Mesothelial cell of epicardium (in vitro differentiated cells): Measurements from ENCODE around the gene DNAJB6. TPM values are rescaled to one million over a fixed set of nuclear protein-coding genes. Genes with fewer than 3 reads are reported as not detected.

Experiments
- DNase-seq, 2 experiments: peaks; one replicate each; pipeline ENCODE4 v3.0.0; 2021; ENCODE audit warnings: low spot score in 2 of 2; ENCODE audit not compliant: unreplicated experiment in 2 of 2
- H3K27ac Mint-ChIP-seq: 2 replicates; pipeline ENCODE4 v1.8.0; 2021; ENCODE audit warnings: mixed read lengths
- H3K27me3 Mint-ChIP-seq: 2 replicates; pipeline ENCODE4 v1.8.0; 2021; ENCODE audit warnings: low read depth, mixed read lengths
- H3K36me3 Mint-ChIP-seq: 2 replicates; pipeline ENCODE4 v1.8.0; 2021; ENCODE audit warnings: mixed read lengths
- H3K4me1 Mint-ChIP-seq: 2 replicates; pipeline ENCODE4 v1.8.0; 2021; ENCODE audit warnings: mixed read lengths
- H3K4me3 Mint-ChIP-seq: 2 replicates; pipeline ENCODE4 v1.8.0; 2021; ENCODE audit warnings: mild to moderate bottlenecking, moderate library complexity, mixed read lengths
- H3K9me3 Mint-ChIP-seq: 2 replicates; pipeline ENCODE4 v1.8.0; 2021; ENCODE audit warnings: mixed read lengths
- CTCF ChIP-seq: fragments of 200-600 bp; sonication (generic); IDR thresholded peaks from one replicate; pipeline ENCODE4 v1.5.0; 2021; ENCODE audit warnings: antibody characterized with exemption; ENCODE audit not compliant: unreplicated experiment
- total RNA-seq: library from RNA; stranded (reverse); gene quantifications from 3 replicates; pipeline ENCODE4 v1.2.1, GENCODE V29; 2021

Gene DNAJB6
- total RNA-seq, 1 donor from 2014 or later: 115 TPM

GRCh38 chr7:157437519-157438061 is 100.8 kb downstream of the DNAJB6 start:
- no peak for DNase-seq
- H3K4me1 Mint-ChIP-seq: peaks cover 10% of the 10 kb centered on the region
- no peak for TF ChIP-seq CTCF
- H3K9me3 Mint-ChIP-seq: peaks cover 9% of the 10 kb centered on the region
- H3K36me3 Mint-ChIP-seq: no peaks in the 10 kb centered on the region
- H3K27ac Mint-ChIP-seq: no peak overlapping the region
- H3K27me3 Mint-ChIP-seq: peaks cover 9% of the 10 kb centered on the region
- no peak overlapping the region for H3K4me3 Mint-ChIP-seq

- Mint-ChIP-seq H3K4me1 (peaks cover 3% of the 10 kb centered on the region), H3K36me3 (no peaks in the 10 kb centered on the region), H3K27ac (no peak overlapping the region), H3K27me3 (peaks cover 9% of the 10 kb centered on the region), H3K4me3 (no peak overlapping the region), H3K9me3 (peaks cover 9% of the 10 kb centered on the region)
- no peak for DNase-seq
- no peak for TF ChIP-seq CTCF
Measured at GRCh38 chr7:157438121-157439025, 101.6 kb downstream of the DNAJB6 start.

- Mint-ChIP-seq H3K27me3 (peaks cover 9% of the 10 kb centered on the region), H3K9me3 (peaks cover 9% of the 10 kb centered on the region), H3K4me3 (no peak overlapping the region), H3K36me3 (no peaks in the 10 kb centered on the region), H3K4me1 (no peaks in the 10 kb centered on the region), H3K27ac (no peak overlapping the region)
- DNase-seq: no peak
- no peak for TF ChIP-seq CTCF
Measured at GRCh38 chr7:157439149-157439548, 102.3 kb downstream of the DNAJB6 start.

- no peaks in the 10 kb centered on the region for H3K36me3 Mint-ChIP-seq
- no peak for DNase-seq
- H3K4me1 Mint-ChIP-seq: no peaks in the 10 kb centered on the region
- no peak overlapping the region for H3K4me3 Mint-ChIP-seq
- peaks cover 9% of the 10 kb centered on the region for H3K9me3 Mint-ChIP-seq
- no peak overlapping the region for H3K27ac Mint-ChIP-seq
- peaks cover 6% of the 10 kb centered on the region for H3K27me3 Mint-ChIP-seq
- no peak for TF ChIP-seq CTCF
Measured at GRCh38 chr7:157439761-157440160, 103.0 kb downstream of the DNAJB6 start.

GRCh38 chr7:157440346-157441022 is 103.7 kb downstream of the DNAJB6 start:
- Mint-ChIP-seq H3K36me3 (no peaks in the 10 kb centered on the region), H3K27me3 (peaks cover 3% of the 10 kb centered on the region), H3K27ac (no peak overlapping the region), H3K4me3 (no peak overlapping the region), H3K4me1 (no peaks in the 10 kb centered on the region), H3K9me3 (peaks cover 9% of the 10 kb centered on the region)
- no peak for TF ChIP-seq CTCF
- DNase-seq: no peak
